Measurements from ENCODE around the gene FAM241A. TPM values are rescaled to one million over a fixed set of nuclear protein-coding genes. Genes with fewer than 3 reads are reported as not detected.

Gene FAM241A
- total and polyA plus RNA-seq, 2 of the 13 experiments (the other 11 are each of a cell fraction or from before 2014, with no cell fraction given) = 0.61 to 0.69 TPM

DNA sequence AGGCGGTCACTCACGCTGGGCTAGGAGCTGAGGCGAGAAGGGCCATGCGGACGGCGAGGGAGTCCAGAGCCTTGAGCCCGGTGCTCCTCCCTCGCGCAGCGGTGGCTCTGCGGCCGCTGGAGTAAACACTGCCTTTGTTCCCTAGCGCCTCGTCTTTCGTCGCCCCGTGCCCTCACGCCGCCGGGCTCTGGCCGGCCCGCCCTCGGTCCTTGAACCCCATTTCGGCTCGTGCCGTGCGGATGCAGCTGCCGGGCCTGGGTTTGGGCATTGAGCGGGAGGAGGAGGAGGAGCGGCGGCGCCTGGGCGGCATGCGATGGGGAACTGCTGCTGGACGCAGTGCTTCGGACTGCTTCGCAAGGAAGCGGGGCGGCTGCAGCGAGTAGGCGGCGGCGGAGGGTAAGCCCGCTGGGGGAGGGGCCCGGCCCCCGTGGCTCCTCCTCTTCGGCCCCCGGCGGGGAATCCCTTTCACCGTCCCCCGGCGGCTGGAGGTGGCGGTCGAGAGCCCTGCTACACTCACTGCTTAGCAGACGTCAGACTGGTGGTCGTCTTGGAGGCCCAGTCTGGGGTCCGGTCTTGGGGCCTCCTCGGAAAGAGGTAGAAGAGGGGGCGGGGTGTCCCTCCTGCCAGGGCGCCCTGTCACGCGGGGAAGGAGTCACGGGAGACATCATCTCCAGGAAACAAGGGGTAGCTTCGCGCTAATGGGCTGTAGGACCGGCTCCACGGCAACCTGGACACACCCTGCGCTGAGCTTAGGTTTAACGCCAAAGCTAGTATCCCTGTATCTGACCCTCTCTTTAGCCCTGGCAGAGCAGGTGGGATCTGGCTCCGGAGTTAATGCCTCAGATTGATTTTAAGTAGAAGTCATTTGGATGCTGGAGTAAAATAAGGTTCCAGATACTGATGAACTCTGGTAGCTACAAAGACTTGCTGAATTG lies 86.8 kb downstream of the FAM241A start, which contains the start of gene AP1AR (continued):
- TF ChIP-seq TBX2 (CRISPR knock-in tag; IDR thresholded peaks at IDR 0.05; ENCODE audit: borderline replicate concordance) = peak; percentile 72
- TF ChIP-seq SP2 (CRISPR knock-in tag; IDR thresholded peaks at IDR 0.05) = peak; percentile 58
- TF ChIP-seq NFE2L2 (IDR thresholded peaks at IDR 0.05; ENCODE audit: low read length) = no peak
- no peak for TF ChIP-seq U2AF2 (IDR thresholded peaks at IDR 0.05; ENCODE audit: low read depth, low read length)
- no peak for TF ChIP-seq ZNF496 (CRISPR knock-in tag; IDR thresholded peaks at IDR 0.05; ENCODE audit: insufficient replicate concordance)
- TF ChIP-seq HOXA9 (CRISPR knock-in tag; IDR thresholded peaks at IDR 0.05; ENCODE audit: borderline replicate concordance) = no peak
- no peak for TF ChIP-seq MATR3 (CRISPR knock-in tag; IDR thresholded peaks at IDR 0.05)
- peak; percentile 94 for TF ChIP-seq ZC3H4 (CRISPR knock-in tag; IDR thresholded peaks at IDR 0.05; ENCODE audit: borderline replicate concordance)
- TF ChIP-seq CHD4 (IDR thresholded peaks at IDR 0.05; ENCODE audit: borderline replicate concordance, low read length) = no peak
- TF ChIP-seq ZNF605 (CRISPR knock-in tag; IDR thresholded peaks at IDR 0.05) = 0 out of 2 replicates have a peak, but pooled peaks have one; percentile 9
- TF ChIP-seq ZFP82 (CRISPR knock-in tag; IDR thresholded peaks at IDR 0.05; ENCODE audit: borderline replicate concordance) = peak; percentile 73; the same call in 1 of the 2 replicates
- peak; percentile 89; the same call in 1 of the 2 replicates for TF ChIP-seq ZFP41 (CRISPR knock-in tag; IDR thresholded peaks at IDR 0.05; ENCODE audit: borderline replicate concordance)
- no peak for TF ChIP-seq TP53 (CRISPR knock-in tag; conservative IDR thresholded peaks at IDR 0.05)
- TF ChIP-seq IRF2 (CRISPR knock-in tag; IDR thresholded peaks at IDR 0.05) = peak; percentile 10; the same call in 1 of the 2 replicates
- 0 out of 2 replicates have a peak, but pooled peaks have one; percentile 42 for TF ChIP-seq ZNF569 (CRISPR knock-in tag; IDR thresholded peaks at IDR 0.05; ENCODE audit: borderline replicate concordance)
- TF ChIP-seq EEA1 (CRISPR knock-in tag; IDR thresholded peaks at IDR 0.05; ENCODE audit: borderline replicate concordance) = no peak
- no peak for TF ChIP-seq ZNF382 (CRISPR knock-in tag; IDR thresholded peaks at IDR 0.05; ENCODE audit: borderline replicate concordance)
- TF ChIP-seq, protein P1, sequence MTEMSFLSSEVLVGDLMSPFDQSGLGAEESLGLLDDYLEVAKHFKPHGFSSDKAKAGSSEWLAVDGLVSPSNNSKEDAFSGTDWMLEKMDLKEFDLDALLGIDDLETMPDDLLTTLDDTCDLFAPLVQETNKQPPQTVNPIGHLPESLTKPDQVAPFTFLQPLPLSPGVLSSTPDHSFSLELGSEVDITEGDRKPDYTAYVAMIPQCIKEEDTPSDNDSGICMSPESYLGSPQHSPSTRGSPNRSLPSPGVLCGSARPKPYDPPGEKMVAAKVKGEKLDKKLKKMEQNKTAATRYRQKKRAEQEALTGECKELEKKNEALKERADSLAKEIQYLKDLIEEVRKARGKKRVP (CRISPR knock-in tag; IDR thresholded peaks at IDR 0.05) = no peak
- peak; percentile 79; the same call in 1 of the 2 replicates for TF ChIP-seq RXRA (CRISPR knock-in tag; IDR thresholded peaks at IDR 0.05)
- no peak for TF ChIP-seq FOXA1 (IDR thresholded peaks at IDR 0.05)
- TF ChIP-seq FOXA1 (CRISPR knock-in tag; IDR thresholded peaks at IDR 0.05) = peak; percentile 20
- peak; percentile 91 for TF ChIP-seq DMAP1 (CRISPR knock-in tag; IDR thresholded peaks at IDR 0.05)
- peak; percentile 90; the same call in 1 of the 2 replicates for TF ChIP-seq ZNF749 (CRISPR knock-in tag; IDR thresholded peaks at IDR 0.05; ENCODE audit: borderline replicate concordance)
- peak; percentile 27; the same call in 1 of the 2 replicates for TF ChIP-seq GATAD2A (CRISPR knock-in tag; IDR thresholded peaks at IDR 0.05)
- 0 out of 2 replicates have a peak, but pooled peaks have one; percentile 27 for TF ChIP-seq TEAD2 (CRISPR knock-in tag; IDR thresholded peaks at IDR 0.05)
- TF ChIP-seq GLI4 (CRISPR knock-in tag; IDR thresholded peaks at IDR 0.05; ENCODE audit: borderline replicate concordance) = peak; percentile 75; the same call in 1 of the 2 replicates
- 0 out of 2 replicates have a peak, but pooled peaks have one; percentile 20 for TF ChIP-seq ZNF296 (CRISPR knock-in tag; conservative IDR thresholded peaks at IDR 0.05)
- TF ChIP-seq THYN1 (CRISPR knock-in tag; IDR thresholded peaks at IDR 0.05; ENCODE audit: borderline replicate concordance, low read depth) = no peak
- no peak for TF ChIP-seq HOXA7 (CRISPR knock-in tag; IDR thresholded peaks at IDR 0.05)
- TF ChIP-seq MAZ (IDR thresholded peaks at IDR 0.05; ENCODE audit: borderline replicate concordance, low read depth, low read length) = peak; percentile 89; the same call in 1 of the 2 replicates
- peak; percentile 50; the same call in 1 of the 2 replicates for TF ChIP-seq MAZ (CRISPR knock-in tag; IDR thresholded peaks at IDR 0.05; ENCODE audit: low read depth)

All from HepG2 (cell line).